SW 1271 (cell line): ENCODE data around the gene MAB21L4.

Experiments
- DNase-seq, 2 experiments: peaks; one replicate each; lab custom pipeline; 2025; lab: John Stamatoyannopoulos, UW

The MAB21L4 gene

DNA sequence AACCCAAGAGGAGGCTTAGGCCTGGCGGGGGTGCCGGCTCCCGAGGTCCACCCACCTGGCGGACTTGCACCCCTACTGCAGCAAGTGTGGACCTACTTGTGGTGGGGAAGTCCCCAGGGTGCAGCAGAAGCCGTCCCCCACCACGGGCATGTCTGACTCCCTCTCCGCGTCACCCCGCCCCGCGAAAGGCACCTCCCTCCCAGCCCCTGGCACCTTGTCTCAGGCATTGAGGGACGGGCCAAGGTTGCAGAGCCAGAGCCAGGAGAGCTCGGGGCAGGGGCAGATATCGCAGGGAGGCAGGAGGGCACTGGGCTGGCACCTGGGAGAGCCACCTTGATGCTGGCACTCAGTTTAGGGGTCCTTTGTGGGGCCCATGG is 29.2 kb upstream of the MAB21L4 start:
- no peak for DNase-seq

DNA sequence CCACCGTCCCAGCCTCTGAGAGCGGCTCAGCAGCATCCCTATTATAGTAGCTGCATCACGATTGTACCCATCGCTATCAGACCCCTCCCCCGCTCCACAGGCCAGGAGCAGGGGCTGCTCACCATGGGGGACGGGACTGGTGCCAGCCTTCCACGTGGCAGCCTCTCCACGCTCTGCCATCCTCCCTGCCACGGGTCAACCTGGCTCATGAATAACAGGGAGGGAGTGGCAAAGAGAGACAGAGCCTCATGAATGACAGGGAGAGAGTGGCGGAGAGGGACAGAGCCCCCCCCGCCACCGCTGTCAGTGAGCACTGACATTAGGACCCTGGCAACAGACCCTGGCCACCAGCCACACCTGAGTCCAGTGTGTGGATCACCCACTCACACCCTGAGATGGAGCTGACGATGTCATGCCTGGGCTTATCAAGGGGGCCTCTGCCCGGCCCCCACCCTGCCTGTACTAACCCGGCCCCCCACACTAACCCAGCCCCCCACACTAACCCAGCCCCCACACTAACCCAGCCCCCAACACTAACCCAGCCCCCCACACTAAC is 27.1 kb upstream of the MAB21L4 start:
- no peak for DNase-seq

DNA sequence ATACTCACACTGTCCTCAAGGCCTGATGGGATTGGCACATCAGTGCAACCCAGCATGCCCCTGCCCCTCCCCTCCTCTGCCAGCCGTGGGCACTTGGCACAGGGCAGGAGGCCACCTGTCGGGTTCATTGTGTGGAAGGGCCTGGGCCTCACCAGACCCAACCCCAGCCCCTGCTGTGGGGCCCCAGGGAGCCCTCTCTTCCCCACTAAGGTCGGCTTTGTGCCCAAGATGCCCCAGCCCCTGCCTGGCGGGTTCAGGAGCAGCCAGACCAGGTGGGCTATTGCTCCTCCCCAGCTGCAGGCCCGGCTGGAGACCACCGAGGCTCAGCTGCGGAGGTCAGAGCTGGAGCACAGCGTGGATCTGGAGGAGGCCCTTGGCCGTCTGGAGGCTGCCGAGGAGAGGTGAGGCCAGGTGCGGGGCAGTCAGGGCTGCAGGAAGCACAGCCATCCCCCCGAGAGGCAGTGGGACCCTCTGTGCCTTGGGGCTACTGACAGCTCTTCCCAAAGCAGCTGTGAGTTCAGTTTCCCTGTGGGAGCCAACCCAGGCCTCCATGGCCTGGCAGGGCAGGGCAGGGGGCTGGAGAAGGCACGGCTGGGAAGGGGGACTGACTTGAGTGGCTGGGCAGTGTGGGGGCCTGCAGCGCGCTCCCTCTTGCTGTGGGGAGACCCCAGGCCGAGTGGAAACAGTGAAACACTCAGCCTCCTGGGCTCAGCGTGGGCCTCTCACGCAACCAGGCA is 26.5 kb upstream of the MAB21L4 start:
- no peak for DNase-seq

DNA sequence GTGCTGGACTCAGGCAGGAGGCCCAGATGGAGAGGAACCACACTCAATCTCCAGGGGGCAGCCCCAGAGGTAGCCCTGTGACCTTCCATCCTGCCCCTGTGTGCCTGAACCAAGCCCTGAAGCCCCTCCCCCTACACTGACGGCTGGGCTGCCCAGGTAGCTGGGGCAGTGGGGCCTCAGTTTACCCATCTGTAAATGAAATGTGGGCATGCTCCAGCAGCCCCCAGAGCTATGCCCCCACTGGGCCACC is 26.0 kb upstream of the MAB21L4 start:
- no peak for DNase-seq

DNA sequence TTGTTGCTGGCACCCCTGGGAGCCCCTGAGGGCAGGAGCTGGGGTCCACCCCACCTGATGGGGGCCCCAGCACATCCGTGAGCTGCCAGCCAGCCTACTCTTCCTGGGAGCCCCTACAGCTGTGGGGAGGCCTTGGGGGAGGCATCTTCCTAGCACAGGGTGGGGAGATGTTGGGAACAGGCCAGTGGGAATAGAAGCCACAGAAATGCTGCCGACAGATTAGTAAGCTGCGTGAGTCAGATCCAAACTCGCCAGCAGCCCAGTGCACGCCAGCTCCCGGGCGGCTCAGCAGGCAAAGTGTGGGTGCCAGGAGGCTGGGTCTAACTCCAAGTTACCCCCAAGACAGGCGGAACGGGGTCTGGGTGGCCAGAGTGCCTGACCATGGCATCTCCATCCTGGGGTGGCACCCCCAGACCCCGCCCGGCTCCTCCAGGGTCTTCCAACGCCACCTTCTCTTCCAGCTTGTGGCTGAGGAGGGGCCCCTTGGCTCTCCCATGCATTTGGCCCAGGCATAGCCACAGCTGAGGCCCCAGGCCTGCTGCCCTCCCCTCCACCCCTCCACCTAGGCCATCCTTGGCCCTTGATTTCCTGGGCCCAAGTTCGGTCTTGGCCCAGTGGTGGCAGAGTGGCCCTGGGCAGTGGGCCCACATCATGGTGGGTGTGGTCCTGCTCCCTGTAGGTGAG is 25.5 kb upstream of the MAB21L4 start:
- DNase-seq = peak; percentile 59 to 73

DNA sequence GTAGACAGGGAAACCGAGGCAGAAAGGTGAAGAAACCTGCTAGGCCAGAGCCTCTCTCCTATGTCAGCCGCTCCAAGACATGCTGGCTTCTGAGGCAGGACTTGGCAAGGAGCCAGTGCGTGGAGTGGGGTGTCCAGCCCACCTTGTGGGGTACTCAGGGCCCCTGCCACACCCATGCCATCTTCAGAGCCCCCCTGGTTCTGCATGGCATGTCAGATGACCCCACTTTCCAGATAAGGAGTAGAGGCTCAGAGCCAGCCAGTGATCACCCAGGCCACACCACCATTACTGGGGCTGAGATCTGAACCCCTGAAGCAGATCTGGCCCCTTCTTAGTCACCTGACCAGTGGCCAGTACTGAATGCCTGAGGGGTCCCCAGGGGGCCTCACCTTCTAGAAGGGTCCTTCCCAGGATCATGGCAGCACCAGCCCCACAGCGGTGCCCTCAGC is 24.9 kb upstream of the MAB21L4 start:
- DNase-seq = no peak

DNA sequence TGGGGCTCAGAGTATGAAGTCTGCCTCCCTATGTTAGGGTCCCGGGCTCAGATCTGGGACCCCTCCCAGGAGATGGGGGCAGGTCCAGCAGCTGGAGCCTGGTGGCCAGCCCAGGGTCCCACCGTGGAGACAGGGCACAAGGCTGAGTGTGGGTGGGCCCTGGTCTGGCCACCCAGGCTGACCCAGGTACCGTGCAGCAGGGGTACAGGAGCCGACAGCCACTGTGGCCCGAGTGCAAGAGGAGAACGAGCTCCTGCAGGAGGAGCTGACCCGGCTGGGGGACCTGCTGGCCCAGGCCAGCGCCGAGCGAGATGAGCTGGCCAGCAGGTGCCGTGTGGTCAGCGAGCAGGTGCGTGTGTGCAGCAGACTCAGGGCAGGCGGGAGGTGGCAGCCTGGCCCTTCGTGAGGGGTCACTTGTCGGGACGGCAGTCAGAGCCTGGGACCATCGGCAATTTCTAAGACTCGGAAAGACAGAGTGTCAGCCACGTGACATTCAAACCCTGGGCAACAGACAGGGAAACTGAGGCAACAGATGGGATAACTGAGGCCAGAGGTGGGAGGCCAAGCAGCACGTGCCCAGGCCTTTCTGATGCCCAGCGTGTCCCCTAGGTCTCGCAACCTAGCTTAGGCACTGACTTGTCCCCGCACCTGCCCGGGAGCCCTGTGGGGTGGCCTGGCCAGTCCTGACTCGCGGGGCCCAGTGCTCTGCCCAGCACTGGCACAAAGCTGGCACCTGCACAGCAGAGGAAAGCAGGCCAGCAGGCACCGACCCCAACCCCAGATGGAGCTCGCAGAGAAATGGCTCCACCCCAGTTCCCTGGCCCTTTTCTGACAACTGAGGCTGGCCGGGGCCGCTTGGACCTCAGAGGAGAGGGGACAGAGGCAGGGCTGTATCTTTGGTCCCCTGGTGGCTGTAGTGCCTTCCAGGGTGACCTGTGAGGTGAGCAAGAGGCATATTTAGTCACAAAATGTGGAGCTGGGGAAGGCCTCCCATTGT is 24.1 kb upstream of the MAB21L4 start:
- DNase-seq = no peak

DNA sequence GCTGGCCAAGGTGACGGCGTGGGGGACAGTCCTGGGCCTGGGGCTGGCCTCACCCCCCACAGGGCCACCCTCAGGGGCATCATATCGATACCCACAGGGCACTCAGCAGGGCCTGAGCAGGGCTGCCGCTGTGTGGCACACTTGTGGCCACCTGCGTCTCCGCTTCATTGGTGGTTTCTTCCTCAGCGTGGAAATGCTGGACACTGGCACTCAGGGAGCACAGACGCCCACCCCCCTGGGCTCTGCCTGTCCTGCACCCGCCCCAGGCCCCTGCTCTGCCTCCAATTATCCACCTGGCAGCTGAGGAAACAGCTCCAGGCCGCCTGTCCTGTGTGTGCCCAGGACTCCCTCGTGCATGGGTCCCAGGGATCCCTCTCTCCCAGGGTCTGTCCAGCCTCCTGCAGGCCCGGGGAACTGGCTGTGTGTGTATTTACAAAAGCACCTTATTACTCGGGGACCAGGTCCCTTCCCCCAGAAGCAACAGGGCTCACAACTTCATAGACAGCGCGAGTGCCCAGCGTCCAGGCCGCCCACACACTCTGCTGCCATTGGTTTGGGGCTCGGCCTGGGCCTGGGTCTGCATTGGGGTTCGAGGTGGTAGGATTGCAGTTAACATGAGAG is 23.3 kb upstream of the MAB21L4 start:
- no peak for DNase-seq

DNA sequence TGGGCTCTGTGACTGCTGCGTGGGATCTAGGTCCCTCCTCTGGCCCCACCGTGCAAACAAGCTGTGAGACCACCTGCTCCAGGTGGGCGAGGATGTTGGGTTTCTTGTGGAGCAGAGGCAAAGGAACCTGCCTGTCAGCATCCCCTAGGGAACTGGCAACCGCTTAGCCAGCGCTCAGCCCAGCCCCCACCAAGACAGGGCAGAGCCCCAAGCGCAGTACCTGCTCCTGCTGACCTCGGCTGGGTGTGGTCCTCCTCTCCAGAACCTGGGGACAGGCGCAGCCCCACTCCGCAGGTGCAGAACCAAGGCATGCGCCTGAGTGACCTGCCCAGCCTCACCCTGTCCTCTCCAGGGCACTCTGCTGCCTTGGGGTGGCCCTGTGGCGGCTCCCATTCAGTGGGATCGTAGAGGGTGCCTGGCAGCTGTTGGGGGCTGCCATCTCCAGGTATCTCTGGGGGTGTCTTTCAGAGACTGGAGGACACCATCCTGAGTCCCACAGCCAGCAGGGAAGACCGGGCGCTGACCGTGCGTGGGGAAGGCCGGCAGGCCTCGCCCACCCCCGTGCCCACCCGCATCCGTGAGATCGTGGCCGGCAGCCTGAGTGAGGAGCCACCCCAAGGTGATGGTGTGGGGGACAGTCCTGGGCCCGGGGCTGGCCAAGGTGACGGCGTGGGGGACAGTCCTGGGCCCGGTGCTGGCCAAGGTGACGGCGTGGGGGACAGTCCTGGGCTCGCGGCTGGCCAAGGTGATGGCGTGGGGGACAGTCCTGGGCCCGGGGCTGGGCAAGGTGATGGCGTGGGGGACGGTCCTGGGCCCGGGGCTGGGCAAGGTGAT is 22.5 kb upstream of the MAB21L4 start:
- DNase-seq = no peak

DNA sequence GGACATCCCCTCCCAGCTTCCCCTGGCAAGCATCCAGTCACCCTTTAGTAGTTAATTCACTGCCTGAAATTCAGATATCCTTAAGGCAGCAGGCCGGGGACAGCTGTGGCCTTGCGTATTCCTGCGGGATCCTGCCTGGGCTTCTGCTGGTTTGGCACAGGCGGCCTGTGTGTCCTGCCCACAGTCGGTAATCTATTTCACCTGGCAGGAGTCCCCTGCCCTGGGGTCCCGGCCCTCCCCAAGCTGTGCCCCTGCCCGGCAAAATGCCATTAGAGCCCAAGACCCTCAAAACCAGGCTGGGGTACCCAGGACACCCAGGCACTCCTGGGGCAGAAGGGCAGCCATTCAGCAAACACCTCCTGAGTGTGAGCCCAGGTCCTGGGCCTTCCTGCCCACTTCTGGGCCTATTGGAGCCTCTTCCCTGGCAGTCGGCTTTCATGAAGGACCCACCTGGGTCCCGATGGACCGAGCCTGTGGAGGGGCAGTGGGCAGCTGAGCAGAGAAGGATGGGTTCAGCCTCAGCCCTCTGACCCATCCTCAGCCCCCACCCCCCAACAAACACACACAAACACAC is 21.8 kb upstream of the MAB21L4 start:
- DNase-seq = peak in 1 of 2 experiments; percentile 10

DNA sequence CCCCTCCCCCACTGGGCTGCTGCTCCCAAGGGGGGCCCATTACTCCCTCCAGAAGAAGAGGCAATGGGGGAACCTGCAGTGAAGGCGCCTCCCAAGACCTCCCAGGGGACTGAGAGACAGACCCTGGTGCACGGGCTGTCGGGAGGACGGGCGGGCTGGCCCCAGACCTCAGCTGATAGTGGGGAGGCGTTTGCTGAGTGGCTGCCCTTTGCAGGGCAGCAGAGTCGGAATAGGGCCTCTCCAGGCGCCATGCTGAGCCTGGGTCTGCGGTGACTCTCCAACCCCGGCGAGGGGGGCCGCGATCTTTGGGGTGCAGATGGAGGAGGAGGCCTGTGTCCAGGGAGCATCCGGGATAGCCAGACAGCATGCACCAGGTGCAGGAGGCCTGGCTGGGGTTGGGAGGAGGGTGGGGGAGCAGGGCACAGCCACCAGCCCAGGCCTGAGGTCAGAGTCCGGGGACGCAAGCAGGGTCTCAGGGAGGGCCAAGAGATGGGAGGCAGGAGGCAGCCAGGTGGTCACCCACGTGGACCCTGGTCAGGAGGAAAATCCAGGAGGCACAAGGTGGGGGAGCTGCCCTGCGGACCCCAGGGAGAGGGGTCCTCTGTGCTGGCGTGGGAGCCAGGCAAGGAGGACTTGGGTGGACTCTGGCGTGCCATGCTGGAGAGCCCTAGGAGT is 21.2 kb upstream of the MAB21L4 start:
- no peak for DNase-seq

DNA sequence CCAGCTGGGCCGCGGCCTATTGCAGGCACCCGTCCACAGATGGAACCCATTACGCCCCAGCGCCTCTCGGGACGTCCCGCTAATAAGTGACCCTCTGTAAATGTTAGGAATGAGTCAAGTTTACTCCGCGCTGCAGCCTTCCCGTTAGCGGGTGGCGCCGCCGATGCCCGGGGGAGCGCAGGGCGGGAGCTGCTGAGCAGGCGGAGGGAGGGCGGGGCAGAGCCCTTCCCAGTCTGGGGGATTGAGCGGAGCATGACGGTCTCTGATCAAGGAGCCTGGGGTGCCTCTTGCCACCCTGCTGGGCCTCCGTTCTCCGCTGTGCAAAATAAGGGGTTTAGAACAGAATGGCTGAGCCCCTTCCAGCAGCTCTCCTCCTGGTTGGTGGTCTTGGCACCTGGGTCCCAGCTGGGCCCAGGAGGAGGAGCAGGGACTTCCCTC is 20.6 kb upstream of the MAB21L4 start:
- no peak for DNase-seq

DNA sequence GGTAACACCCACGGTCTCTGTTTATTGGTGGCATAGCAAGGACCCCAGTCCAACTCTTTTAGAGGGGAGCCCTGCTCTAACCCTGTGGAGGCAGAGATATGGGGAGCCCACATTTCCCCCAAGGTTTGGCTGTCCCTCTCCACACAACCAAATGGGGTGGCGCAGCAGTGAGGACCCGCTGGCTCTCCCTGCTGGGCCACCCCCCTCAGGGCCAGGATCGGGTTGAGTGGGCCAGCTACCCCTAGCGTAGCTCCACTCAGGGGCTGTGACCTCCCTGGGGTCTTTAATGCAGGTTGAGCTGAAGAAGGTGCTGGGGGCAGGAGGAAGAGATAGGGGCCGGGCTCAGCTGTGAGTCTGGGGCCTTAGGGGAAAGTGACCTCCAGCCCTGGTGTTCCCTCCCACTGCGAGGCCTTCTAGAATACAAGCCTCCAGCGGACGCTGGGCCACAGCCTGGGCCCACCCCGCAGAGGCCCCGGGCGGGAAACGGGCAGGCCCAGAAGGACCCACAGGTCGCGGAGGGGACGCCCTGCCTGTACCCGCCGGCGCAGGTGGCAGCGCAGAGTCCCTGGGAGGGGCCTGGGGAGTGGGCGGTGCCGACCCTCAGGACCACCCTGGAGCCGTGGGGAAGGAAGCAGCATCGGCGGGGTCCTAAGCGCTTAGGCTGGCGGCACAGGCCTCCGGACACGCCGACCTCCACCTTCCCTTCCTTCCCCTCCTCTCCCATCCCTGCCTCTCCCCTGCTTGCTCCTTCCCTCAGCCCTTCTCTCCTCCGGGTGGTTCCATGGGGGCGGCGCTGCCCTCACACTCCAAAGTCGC is 19.8 kb upstream of the MAB21L4 start:
- DNase-seq = no peak

DNA sequence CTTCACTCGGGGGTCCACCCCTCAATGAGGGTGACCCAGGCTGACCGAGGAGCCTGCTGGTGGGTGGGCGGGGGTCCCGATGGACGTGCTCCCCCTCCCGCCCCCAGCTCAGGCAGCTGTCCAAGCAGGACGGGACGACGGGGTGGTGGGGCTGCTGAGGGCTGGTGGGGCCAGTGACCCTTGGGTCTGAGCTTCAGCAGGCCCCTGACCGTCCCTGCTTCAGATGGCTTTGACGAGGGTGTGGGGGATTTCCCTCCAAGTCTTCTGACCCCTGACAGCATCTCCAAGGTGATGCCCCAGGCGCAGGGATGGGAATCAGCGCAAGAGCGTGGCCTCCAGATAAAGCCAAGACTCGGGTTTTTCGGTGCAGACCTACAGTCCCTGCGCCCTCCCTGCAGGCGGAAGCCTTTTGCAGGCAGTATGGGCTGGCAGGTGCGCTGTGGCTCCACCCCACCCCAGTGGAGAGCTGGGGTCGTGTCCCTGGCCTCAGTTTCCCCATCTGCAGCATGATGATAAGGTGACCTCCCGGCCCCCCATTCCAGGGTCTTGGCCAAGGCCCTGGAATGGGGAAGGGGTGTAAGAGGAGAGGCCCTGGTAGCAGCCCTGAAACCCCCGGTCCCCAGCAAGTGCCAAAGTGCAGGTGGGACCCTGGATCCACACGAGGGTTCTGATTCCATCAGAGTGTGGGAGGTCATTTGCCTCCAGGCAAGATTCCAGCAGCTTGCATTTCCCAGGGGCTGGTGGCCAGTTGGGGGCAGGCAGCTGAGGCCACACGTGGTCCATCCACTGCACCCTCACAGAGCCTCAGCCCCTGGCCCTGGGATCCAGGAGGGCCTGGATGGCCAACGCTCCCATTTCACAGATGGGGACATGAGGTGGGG is 18.9 kb upstream of the MAB21L4 start:
- no peak for DNase-seq

DNA sequence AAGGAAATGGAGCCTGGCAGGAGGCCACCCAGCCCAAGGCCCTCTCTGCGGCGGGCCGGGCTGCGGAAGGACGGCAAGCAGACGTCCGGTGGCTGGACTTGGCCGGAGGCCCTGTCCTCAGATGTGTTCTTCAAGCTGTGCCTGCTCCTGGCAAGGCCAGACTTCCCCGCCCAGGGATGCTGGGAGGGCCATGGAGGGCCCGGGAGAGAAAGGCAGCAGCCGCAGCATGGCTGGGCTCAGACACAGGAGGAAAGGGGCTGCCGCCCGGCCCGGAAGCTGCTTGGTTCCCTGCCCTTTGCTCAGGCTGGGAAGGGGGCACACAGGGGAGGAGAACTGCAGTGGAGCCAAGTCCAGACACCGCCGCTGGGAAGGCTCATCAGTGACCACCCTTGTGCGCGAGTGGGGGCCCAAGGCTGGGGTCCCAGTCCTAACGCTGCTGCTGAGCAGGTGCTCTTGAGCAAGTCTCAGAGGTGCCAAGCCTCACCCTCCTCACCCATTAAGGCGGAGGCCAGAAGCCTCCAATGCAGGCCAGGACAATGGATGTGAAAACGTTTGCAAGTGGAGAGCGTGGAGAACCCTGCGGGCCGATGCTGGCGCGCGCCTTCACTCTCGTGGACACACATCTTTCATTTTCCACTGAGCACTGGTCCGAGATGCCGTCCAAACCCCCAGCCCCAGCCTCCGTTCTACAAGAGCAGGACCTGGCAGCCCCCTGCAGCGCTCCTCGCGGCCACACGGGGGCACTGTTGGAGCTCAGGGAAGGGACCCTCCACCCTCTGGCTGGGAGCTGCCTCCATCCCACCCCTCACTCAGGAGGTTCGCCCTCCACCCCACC is 18.1 kb upstream of the MAB21L4 start:
- peak in 1 of 2 experiments; percentile 22 for DNase-seq

DNA sequence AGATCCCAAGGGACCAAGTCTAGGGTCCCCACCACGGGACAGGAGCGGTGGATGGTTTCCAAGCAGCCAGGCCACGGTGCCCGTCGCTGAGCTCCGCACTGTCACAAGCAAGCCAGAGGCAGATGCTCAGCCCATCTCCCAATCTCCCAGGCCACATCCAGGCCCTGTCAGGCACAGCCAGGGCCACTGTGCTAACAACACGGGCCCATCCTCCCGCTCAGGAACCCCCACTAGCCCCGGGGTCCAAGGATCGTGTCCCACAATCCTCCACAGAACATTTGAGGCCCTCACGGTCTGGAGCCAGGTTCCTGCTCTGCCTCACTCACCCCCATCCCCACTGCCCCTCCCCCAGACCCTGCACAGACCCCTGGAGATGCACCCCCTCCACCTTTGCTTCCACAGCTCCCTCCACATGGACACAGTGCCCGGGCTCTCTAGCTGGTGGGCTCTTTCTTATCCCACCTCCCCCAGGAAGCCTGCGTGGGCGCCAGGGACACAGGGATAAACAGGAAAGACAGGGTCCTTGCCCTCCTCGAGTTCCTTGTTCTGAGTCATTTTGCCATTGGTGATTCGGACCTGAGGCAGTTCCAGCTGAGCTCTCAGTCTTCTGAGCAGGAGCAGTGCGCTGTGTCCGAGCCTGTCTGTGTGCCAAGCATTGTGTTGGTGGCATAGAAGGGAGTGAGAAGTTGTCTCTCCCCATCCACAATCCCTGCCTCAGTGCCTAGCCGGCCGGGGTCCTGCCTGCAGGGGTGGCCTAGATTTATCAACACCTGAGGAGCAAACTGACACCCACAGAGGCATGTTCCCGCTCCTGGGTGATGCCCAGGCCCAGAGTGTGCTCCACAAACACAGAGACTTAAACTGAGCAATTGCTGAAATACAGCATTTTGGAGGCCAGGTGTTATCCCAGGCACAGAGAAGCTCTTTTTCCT is 17.2 kb upstream of the MAB21L4 start:
- no peak for DNase-seq
